Hepatocyte (in vitro differentiated cells): ENCODE results near the gene CEL.

Experiments used
- EZH2 ChIP-seq: fragments of 200-600 bp; sonication (generic); IDR thresholded peaks from 2 replicates; pipeline ENCODE4 v1.6.1; 2016; ENCODE audit warnings: antibody characterized with exemption, mild to moderate bottlenecking, borderline replicate concordance
- EZH2phosphoT487 ChIP-seq: fragments of 200-600 bp; sonication (generic); IDR thresholded peaks from one replicate; pipeline ENCODE4 v1.6.1; 2018; ENCODE audit warnings: antibody characterized with exemption, mild to moderate bottlenecking, low read depth, moderate library complexity; ENCODE audit not compliant: unreplicated experiment, severe bottlenecking
- TF ChIP-seq, protein P1 (sequence below): fragments of 200-600 bp; sonication (generic); IDR thresholded peaks from 2 replicates; pipeline ENCODE4 v1.5.1; 2016; ENCODE audit warnings: antibody characterized with exemption, mild to moderate bottlenecking; ENCODE audit not compliant: poor library complexity

DNA sequence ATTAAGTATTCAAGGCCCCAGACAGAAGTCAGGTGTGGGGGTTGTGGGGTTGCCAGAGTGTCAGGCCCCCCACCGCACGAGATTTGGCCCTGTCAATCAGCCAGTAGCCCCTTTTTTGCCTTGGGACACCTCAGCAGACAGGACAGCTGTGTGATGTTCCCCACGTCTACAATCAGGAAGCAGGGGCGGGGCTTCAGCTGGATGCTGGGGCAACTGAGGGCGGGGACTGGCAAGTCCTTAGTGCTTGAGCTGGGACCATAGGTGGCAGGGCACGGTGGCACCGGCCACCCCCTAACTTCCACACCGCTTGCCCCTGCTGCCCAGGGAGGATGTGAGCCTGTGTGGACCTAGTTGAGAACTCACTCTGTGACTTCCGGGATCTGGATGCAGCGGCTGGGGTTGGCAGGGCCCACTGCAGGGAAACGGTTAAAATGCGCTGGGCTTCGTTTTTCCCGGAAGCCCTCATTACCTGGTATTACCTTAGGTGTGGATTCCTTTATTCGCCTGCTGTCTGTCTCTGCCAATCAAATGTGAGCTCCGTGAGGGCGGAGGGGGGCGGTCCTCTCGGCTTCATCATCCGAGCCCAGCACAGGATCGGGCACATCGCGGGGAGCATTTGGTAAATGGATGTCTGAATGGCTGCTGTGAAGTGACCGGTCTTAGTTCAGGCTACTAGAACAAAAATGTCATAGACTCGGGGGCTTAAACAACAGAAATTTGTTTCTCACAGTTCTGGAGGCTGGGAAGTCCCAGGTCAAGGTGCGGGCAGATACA is 38.5 kb upstream of the CEL start:
- TF ChIP-seq, protein P1, sequence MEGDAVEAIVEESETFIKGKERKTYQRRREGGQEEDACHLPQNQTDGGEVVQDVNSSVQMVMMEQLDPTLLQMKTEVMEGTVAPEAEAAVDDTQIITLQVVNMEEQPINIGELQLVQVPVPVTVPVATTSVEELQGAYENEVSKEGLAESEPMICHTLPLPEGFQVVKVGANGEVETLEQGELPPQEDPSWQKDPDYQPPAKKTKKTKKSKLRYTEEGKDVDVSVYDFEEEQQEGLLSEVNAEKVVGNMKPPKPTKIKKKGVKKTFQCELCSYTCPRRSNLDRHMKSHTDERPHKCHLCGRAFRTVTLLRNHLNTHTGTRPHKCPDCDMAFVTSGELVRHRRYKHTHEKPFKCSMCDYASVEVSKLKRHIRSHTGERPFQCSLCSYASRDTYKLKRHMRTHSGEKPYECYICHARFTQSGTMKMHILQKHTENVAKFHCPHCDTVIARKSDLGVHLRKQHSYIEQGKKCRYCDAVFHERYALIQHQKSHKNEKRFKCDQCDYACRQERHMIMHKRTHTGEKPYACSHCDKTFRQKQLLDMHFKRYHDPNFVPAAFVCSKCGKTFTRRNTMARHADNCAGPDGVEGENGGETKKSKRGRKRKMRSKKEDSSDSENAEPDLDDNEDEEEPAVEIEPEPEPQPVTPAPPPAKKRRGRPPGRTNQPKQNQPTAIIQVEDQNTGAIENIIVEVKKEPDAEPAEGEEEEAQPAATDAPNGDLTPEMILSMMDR = no peak
- TF ChIP-seq EZH2 (no peak), EZH2phosphoT487 (no peak)
